Activated T-cell treated with anti-CD3 and anti-CD28 coated beads, Interleukin-2, amount 50 U/mL, for 48 hours (primary cell): ENCODE data around the gene MACROH2A2.
"Not testable (repeated sequence)": the region's sequence is repeated elsewhere in the genome, so short reads cannot be mapped to it uniquely, and the experiment has no call there.

Source experiments
- DNase-seq, 2 experiments: peaks; one replicate each; pipeline ENCODE4 v3.0.0-alpha.2; 2020

Gene MACROH2A2

DNA sequence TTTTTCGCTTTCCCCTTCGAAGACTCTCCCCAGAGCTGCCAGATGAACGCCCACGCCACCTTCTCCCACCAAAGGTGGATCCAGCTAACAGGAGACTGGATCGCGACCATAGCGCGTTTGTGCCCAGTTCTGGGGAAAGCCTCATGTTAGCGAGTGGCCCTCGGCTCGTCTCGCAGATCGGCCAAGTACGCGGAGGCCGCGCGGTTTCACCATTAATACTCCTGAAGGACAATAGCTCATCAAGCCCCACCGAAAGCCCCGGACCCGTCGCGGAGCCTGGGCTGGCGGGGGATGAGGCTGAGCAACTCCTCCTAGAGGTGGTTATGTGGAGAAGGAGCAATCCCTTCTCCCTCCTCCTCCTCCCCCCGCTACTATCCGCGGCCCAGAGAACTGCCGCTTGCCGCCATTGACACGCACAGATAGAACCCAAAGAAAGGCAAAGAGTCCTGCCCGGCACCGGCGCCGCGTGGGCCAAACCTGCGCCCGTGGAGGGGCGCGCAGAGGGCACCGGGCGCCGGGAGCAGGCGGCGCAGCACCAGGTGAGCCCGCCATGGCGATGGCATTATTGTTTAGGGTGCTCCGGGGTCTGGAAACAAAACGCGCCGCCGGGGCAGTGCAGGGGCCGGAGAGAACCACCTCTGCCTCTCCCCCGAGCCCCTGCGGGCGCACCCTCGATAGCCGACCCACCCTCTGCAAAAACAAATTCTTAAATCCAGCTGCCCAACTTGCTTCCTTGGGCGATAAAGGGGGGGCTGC lies at the start of gene MACROH2A2:
TSS of gene MACROH2A2 (plus strand) at position 385 of the 756 bp plus-strand sequence. CDS start 22,813 bp downstream, outside the sequence.
- peak; percentile 35 to 55 for DNase-seq

DNA sequence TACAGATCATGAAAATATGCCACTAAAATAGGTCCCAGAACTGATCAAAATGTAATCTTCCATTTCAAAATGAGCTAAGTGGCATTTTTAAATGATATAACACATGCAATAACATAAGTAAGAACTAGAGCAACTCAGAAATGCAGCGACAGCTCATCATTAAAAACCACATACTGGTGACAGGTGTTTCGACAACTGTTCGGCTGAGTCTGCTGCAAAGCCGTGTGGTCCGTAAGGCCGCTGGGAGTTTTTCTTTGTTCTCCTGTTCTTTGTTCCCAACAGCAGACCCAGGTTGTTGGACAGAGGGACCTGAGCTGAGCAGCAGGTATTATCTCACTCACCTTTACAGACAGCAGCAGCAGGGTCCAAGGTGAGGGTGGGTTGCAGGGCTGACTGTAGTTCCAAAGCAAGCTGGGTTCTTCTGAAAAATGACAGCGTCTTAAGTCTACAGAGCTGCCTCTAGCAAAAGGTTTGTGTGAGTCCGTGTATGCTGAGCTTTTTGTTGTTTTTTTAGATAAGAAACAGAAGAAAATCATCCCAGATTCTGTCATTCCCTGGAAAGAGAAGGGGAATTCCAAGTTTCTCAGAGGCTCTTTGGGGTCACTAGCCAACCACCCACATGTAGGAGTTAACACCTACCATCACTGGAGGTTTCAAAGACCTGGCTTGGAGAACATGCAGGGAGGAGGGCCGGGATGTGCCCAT lies 45.4 kb upstream of the MACROH2A2 start:
- no peak for DNase-seq

GRCh38 chr10:70031215-70031614 lies 21.4 kb upstream of the MACROH2A2 start:
- no peak for DNase-seq

GRCh38 chr10:70032667-70033289 lies 19.9 kb upstream of the MACROH2A2 start:
- DNase-seq, result no peak

DNA sequence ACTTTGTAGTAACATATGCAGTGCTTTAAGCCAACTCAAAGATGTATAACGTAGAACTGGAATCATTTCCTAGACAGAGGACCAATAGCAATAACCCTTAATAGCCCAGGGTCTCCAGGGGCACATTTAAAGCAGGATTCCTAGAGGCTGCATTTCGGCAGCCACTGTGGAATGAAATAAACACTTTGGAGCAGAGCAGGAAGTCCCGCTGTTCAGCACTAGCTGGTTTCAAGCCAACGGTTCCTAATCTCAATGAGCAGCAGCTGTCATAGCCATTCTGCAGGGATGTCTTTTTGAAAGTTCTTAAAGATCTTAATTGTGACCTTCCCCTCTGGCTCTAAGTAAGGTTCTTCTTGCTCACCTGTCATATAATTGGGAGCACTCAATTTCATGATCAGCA lies 18.4 kb upstream of the MACROH2A2 start:
- DNase-seq, result no peak

DNA sequence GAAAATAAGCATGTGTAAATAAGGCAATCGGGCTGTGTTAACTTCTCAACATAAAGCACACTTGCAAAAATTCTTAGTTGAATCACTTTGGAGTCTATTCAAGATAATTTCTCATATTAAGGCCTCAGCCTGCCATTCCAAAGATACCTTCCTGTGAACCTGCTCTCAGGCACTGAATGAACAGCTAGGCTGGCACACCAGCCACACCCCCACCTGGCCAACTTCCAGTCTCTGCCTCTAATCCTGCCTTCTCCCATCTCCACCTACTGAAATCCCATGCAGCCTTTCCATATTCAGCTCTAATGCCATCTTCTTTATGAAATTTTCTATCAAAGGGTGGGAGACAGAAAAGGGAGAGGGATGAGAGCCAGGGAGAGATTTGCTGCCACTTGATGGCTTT lies 17.1 kb upstream of the MACROH2A2 start:
- DNase-seq, result no peak

- no peak for DNase-seq
Measured at GRCh38 chr10:70038923-70039322, 13.7 kb upstream of the MACROH2A2 start.

- no peak for DNase-seq
Measured at GRCh38 chr10:70041016-70041415, 11.6 kb upstream of the MACROH2A2 start.

DNA sequence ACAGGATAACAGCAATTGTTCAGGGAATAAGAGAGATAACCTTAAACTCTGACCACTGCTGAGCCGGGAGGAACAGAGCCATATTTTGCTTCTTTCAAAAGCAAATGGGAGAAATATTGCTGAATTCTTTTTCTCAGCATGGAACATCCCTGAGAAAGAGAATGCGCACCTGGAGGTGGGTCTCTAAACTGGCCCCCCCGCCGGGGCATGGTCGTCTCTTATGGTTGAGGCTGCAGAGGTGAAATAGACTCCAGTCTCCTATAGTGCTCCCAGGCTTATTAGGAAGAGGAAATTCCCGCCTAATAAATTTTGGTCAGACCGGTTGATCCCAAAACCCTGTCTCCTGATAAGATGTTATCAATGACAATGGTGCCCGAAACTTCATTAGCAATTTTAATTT lies 10.9 kb upstream of the MACROH2A2 start:
- DNase-seq, result not testable (repeated sequence)

DNA sequence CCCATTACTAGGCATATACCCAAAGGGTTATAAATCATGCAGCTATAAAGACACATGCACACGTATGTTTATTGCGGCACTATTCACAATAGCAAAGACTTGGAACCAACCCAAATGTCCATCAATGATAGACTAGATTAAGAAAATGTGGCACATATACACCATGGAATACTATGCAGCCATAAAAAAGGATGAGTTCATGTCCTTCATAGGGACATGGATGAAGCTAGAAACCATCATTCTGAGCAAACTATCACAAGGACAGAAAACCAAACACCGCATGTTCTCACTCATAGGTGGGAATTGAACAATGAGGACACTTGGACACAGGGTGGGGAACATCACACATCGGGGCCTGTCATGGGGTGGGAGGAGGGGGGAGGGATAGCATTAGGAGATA lies 5.6 kb upstream of the MACROH2A2 start:
- DNase-seq, result not testable (repeated sequence)

DNA sequence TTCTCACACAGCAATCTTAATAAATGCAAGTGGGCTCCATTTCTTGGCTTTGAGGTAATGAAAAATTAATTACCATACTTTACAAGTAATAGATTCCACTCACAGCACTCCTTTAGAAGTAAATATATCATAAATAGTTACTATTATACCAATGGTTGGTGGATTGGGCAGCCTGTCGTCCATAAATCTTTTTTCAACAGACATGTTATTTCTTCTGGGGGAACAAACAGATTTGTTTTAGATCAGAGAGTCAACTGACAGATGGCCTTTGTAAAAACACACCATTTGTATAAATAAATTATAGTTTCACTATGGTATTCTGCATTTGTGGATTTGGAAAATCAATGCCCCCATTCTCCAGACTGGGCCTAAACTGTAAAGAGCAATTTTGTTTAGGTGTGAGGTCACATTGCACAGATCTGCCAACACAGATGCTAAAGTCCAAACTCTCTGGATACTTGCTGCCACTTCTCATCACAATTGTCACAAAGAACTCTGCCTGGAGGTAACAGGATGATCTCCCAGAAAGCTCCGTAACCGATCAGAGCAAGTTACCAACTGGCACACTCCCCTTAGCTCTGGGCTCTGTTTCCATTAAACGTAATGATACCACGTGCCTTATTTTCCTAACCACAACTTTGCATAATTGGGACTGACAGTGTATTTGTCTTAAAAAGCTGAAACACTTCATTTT lies 4.5 kb upstream of the MACROH2A2 start:
- DNase-seq, result no peak

GRCh38 chr10:70051848-70052247 lies 798 bp upstream of the MACROH2A2 start:
- DNase-seq, result no peak

- peak; percentile 32 to 45 for DNase-seq
Measured at GRCh38 chr10:70053218-70053840, 683 bp downstream of the MACROH2A2 start.

GRCh38 chr10:70053841-70054288 lies 1.2 kb downstream of the MACROH2A2 start:
- DNase-seq, result peak; percentile 48 to 50

DNA sequence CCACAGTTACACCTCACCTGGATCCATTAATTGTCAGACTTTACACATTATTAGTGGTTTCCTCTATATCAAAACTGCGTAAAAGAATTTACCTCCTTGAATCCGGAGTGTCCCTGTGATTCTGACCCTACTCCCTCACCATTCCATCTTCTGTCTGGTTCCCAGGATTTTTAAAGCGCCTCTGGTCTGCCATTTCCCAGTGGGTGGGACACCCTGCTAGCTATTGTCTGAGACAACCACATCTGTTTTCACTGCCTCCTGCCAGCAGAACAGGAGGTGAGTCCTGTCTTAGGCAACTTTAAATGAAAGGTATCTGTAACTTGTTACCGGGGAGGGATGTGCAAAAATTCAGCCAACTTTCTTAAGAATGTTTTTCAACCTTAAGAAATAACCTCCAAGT lies 2.3 kb downstream of the MACROH2A2 start:
- no peak for DNase-seq

DNA sequence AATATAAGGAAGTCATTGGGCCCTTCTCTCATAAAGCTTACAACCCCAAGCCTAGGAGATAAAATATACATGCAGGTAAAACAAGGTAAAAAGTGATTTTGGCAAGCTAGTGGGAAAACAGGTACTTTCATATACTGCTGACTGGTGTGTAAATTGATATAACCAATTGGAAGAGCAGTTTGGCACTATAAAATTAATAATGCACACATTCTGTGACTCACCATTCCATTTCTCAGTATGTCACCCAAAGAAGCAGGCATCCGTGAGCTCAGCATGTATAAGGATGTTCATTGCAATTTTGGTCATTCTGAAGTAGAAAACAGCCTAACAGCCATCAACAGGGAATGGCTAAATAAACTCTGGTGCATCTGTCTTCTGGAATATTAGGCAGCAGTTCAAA lies 2.9 kb downstream of the MACROH2A2 start:
- DNase-seq, result no peak

DNA sequence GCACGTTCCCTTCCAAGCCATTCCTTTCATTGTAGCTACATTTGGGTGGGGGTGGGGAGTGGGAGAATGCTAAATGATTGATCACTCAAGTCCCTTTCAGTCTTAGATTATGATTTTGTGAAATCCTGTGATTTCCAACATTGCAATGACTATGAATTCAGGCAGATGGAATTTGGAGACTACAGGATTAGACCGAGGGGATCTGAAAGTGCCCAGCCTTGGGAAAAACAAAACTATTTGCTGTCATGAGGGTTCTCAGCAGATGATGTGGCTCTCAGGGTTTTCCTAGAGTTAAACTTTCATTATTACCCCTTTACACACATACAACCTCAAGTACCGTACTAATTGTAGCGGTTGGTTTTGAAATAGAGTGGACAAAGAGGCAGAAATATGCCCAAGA lies 4.7 kb downstream of the MACROH2A2 start:
- no peak for DNase-seq

DNA sequence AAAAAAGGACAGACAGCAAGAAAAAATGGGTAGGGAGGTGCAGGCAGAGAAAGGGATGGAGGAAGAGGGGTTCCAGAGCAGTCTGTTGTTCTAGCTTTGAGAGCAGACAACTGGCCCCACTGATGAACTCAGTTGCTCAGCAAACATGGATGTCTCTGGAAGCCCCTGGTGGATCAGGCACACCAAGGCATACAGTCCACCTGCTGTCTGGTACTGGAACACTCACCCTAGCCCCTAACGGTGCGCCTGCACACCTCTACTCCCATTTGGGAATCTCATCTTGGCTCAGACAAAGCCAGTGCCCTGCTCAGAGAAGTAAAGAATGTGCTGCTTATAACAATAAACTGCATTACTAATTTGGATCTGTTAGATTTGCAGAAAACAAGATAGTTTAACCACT lies 7.7 kb downstream of the MACROH2A2 start:
- no peak for DNase-seq

- peak; percentile 23 to 24 for DNase-seq
Measured at GRCh38 chr10:70063418-70064098, 10.9 kb downstream of the MACROH2A2 start.

GRCh38 chr10:70064486-70064885 lies 11.8 kb downstream of the MACROH2A2 start:
- DNase-seq, result no peak

DNA sequence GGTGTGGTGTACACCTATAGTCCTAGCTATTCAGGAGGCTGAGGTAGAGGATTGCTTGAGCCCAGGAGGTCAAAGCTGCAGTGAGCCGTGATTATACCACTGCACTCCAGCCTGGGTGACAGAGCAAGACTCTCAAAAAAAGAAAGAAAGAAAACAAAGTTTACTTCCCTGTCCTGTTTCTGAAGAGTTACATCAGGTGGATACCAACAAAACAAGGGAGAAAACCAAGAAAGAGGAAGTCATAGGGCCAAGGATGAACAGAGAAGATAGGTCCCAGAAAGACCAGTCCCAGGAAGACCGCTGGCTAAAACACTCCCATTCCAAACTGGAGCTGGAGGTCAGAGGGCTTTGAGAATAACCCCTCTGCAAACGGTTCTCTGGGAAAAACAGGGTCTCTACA lies 13.5 kb downstream of the MACROH2A2 start:
- DNase-seq, result no peak

DNA sequence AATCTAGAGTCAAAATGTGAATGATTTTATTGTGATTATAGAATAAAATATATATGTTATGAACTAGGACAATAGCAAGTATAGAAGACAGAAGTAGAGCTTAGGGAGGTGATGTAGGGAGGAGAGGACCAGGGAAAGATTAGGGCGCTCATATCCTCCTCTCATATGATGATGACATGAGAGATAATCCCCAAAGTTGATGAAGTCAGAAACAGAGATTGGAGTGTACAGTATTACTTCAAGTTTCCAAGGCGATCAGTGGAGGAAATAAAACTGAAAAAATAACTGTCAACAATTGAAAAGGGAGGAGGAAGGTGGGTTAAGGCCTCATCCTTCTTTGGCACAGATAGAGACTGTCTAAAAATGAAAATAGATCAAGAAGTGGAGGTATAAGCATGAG lies 14.9 kb downstream of the MACROH2A2 start:
- no peak for DNase-seq
